Stimulated activated naive B cell treated with anti-CD40 and anti-IgM and Interleukin-4, amounts not matched to agents 10 μg/mL and 1 μg/mL and 100 μg/mL, for 72 hours (primary cell): ENCODE measurements around the gene BCAS3.

ENCODE experiments used
- ATAC-seq, 2 donors: fragments of 150-1000 bp; cut with Tn5 transposase; replicated peaks; 2 replicates each; pipeline ENCODE4 v1.10.0; 2021; ENCODE audit warnings: moderate library complexity in 1 of 2
- DNase-seq: peaks from one replicate; pipeline ENCODE4 v3.0.0; 2021
- H3K27ac Mint-ChIP-seq: one replicate; pipeline ENCODE4 v1.8.0; 2022; ENCODE audit warnings: mild to moderate bottlenecking, mixed read lengths
- H3K27me3 Mint-ChIP-seq, 2 donors: one replicate each; pipeline ENCODE4 v1.8.0; 2022; ENCODE audit warnings: mixed read lengths in 2 of 2
- H3K36me3 Mint-ChIP-seq, 2 donors: one replicate each; pipeline ENCODE4 v1.8.0; 2022; ENCODE audit warnings: mixed read lengths in 2 of 2, mild to moderate bottlenecking in 1 of 2
- H3K4me1 Mint-ChIP-seq, 2 donors: one replicate each; pipeline ENCODE4 v1.8.0; 2022; ENCODE audit warnings: mixed read lengths in 2 of 2, mild to moderate bottlenecking in 1 of 2
- H3K4me3 Mint-ChIP-seq, 2 donors: one replicate each; pipeline ENCODE4 v1.8.0; 2022; ENCODE audit warnings: mild to moderate bottlenecking in 2 of 2, mixed read lengths in 2 of 2, moderate library complexity in 1 of 2
- H3K9me3 Mint-ChIP-seq, 2 donors: one replicate each; pipeline ENCODE4 v1.8.0; 2022; ENCODE audit warnings: mixed read lengths in 2 of 2, mild to moderate bottlenecking in 1 of 2

BCAS3 gene

DNA sequence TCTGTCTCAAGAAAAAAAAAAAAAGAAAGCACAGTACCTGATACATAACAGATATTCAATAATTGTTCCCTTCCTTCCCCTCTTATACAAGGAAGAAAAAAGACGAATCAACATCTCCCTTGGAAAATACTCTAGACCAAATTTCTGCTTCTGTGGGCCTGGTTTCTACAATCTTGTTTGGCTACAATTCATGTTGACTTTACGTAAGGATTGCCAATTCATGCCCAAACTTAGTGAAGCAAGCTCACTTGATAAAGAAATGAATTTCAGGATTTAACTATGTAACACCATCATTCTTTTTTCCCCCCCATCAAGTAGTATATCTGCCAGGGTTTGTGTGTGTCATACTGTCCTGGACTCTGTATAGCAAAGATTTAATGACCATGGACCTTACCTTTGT is 587.7 kb downstream of the BCAS3 start:
- H3K27me3 Mint-ChIP-seq = no peaks in the 10 kb centered on the region
- no peak overlapping the region for H3K27ac Mint-ChIP-seq
- H3K9me3 Mint-ChIP-seq = peaks cover 0 to 2% of the 10 kb centered on the region in 2 donors
- H3K36me3 Mint-ChIP-seq = no peaks in the 10 kb centered on the region
- no peak overlapping the region for H3K4me3 Mint-ChIP-seq
- no peaks in the 10 kb centered on the region for H3K4me1 Mint-ChIP-seq
- ATAC-seq = no peak
- no peak for DNase-seq

DNA sequence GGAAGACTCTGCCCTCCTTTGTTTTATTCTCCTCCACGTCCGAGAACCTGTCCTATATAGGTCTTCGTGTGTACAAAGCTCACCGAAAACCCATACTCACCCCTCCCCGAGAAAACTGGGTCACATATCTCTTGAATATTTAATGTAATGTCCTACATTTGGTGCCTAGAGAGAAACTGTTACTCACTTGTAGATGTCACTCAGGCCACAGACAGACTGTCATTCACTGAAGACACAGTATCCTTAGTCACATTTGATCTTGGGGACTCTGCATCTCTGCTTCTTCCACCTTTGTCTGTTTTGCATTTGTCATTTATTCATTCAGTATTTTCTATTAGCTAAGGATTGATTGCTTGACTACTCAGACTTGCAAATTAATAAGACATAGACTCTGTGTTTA is 590.2 kb downstream of the BCAS3 start:
- DNase-seq = no peak
- Mint-ChIP-seq H3K9me3 (peaks cover 0 to 2% of the 10 kb centered on the region in 2 donors), H3K27me3 (no peaks in the 10 kb centered on the region), H3K4me3 (no peak overlapping the region), H3K4me1 (peaks cover 4 to 8% of the 10 kb centered on the region in 2 donors), H3K36me3 (no peaks in the 10 kb centered on the region), H3K27ac (no peak overlapping the region)
- no peak for ATAC-seq

DNA sequence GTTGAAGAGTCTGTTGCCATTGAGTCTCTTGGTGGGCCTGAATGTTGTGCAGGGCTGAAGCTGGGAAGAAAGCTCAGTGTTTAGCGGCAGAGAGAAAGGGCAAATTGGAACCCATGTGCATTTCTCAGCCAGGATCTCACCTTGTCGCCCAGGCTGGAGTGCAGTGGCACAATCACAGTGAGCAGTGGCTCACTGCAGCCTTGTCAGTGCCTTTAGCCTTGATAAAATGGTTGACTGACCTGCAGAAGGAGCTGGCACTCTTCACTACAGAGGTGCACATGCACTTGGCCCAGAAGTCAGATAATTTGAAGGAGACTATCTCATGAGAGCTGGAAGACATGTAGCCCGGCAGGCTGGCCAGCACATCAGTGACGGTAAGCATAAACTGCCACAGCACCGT is 597.7 kb downstream of the BCAS3 start:
- DNase-seq (no peak), ATAC-seq (no peak)
- no peaks in the 10 kb centered on the region for H3K27me3 Mint-ChIP-seq
- no peak overlapping the region for H3K4me3 Mint-ChIP-seq
- no peak overlapping the region for H3K27ac Mint-ChIP-seq
- peaks cover 15 to 34% of the 10 kb centered on the region in 2 donors for H3K4me1 Mint-ChIP-seq
- H3K9me3 Mint-ChIP-seq = no peaks in the 10 kb centered on the region
- H3K36me3 Mint-ChIP-seq = no peaks in the 10 kb centered on the region

DNA sequence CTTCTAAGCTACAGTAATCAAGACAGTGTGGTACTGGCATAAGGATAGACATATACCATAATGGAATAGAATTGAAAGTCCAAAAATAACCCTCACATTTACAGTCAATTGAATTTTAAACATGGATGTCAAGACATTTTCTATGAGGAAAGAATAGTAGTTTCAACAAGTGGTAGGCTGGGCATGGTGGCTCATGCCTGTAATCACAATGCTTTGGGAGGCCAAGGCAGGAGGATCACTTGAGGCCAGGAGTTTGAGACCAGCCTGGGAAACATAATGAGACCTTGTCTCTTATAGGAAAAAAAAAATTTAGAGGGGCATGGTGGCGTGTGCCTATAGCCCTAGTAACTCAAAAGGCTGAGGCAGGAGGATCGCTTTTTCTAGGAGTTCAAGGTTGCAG is 599.2 kb downstream of the BCAS3 start:
- H3K4me1 Mint-ChIP-seq = peaks cover 15 to 38% of the 10 kb centered on the region in 2 donors
- no peaks in the 10 kb centered on the region for H3K9me3 Mint-ChIP-seq
- no peak overlapping the region for H3K27ac Mint-ChIP-seq
- no peak for ATAC-seq
- no peak overlapping the region for H3K4me3 Mint-ChIP-seq
- DNase-seq = no peak
- H3K27me3 Mint-ChIP-seq = no peaks in the 10 kb centered on the region
- no peaks in the 10 kb centered on the region for H3K36me3 Mint-ChIP-seq

DNA sequence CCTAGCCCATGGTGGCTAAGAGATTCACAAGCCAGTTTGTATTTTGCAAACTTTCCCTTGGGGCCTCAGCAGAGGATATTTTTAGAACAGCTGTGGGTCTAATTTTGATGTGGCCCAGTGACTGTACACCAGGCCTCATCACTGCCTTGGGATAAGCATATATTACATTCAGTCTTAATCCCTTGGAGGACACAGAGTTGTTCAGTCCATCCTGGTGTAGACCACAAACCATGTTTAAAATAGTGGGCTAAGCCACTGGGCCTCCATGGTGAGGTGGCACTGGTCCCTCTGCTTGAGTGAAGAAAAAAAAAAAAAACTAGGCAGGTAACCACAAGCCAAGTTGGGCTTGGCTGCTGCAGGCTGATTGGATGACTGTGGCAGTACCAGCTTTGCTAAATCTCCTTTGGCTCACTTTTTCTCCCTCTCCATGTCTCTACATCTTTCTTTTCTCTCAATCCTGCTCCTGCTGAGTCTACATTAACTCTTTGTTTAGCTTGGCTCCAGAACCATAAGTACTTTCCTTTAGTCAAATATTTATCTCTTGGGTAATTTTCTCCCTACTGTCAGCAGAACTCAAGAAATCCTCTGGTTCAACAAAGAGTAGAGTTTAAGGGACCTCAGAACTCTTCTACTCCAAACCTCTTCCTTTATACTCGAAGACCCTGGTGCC is 602.0 kb downstream of the BCAS3 start:
- H3K36me3 Mint-ChIP-seq = peaks cover 7 to 9% of the 10 kb centered on the region in 2 donors
- H3K9me3 Mint-ChIP-seq = peaks cover 3 to 4% of the 10 kb centered on the region in 2 donors
- DNase-seq (peak; percentile 1), ATAC-seq (peak; percentile 51 to 65)
- peaks cover 11 to 32% of the 10 kb centered on the region in 2 donors for H3K4me1 Mint-ChIP-seq
- H3K4me3 Mint-ChIP-seq = no peak overlapping the region
- H3K27ac Mint-ChIP-seq = peak overlapping the region; percentile 47
- H3K27me3 Mint-ChIP-seq = no peaks in the 10 kb centered on the region

DNA sequence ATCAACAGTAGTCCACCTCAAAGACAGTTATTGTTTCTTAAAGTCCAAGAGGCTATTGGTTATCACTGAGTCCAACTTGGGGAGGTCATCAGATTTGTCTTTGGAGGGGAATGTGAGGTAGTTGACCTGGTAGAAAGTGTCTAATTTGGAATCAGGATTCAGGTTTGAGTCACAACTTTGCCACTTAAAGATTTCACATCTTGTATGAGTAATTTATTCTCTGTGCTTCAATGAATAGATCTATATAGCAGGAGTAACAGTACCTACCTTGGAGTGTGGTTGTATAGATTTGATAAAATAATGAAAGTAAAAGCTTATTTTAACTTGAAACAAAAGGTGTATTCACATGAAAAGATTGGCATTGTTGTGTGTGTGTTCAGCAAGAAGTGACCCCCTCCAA is 602.7 kb downstream of the BCAS3 start:
- Mint-ChIP-seq H3K4me1 (peaks cover 11 to 32% of the 10 kb centered on the region in 2 donors), H3K36me3 (peaks cover 7 to 10% of the 10 kb centered on the region in 2 donors), H3K9me3 (peaks cover 3 to 4% of the 10 kb centered on the region in 2 donors), H3K4me3 (no peak overlapping the region), H3K27ac (no peak overlapping the region), H3K27me3 (no peaks in the 10 kb centered on the region)
- peak; percentile 59 to 84 for ATAC-seq
- no peak for DNase-seq

DNA sequence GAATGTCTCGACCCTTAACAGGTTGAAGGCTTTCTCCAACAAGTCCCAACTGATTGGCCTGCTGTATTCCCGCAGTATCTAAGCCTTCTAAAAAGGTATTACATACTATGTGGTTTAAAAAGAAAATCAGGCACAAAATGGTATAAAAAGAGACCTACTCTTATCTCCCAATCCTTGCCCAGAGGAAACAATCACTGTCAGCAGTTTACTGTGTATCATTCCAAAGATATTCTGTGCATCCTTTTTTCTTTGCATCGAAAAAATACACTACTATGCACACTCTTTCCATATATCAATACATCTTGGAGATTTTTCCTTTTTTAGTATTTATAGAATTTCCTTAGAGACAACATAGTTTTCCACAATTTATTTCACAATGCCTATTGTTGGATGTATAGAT is 603.2 kb downstream of the BCAS3 start:
- peaks cover 3 to 4% of the 10 kb centered on the region in 2 donors for H3K9me3 Mint-ChIP-seq
- ATAC-seq (no peak), DNase-seq (no peak)
- peaks cover 11 to 32% of the 10 kb centered on the region in 2 donors for H3K4me1 Mint-ChIP-seq
- no peak overlapping the region for H3K27ac Mint-ChIP-seq
- H3K4me3 Mint-ChIP-seq = no peak overlapping the region
- H3K27me3 Mint-ChIP-seq = no peaks in the 10 kb centered on the region
- peaks cover 7 to 10% of the 10 kb centered on the region in 2 donors for H3K36me3 Mint-ChIP-seq

DNA sequence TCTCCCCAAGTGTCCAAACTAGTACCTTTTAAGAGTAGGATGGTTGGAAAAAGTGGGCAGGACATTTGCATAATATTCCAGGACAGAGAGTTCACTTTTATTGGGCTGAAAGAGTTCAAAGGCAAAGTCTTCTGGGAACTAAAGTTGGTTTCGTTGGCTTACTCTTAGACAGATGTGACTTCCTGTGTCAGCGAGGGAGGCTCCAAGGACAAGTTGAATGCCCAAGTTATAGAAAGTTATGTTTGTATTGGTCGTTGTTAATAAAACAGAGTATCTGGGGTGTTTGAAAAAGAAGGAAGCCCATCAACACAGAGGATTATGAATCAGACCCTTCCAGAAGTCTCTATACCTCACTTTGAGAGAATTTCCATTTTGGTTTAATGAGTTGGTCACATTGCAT is 604.7 kb downstream of the BCAS3 start:
- H3K4me1 Mint-ChIP-seq = peaks cover 11 to 32% of the 10 kb centered on the region in 2 donors
- no peaks in the 10 kb centered on the region for H3K27me3 Mint-ChIP-seq
- no peak overlapping the region for H3K27ac Mint-ChIP-seq
- H3K9me3 Mint-ChIP-seq = peaks cover 3 to 4% of the 10 kb centered on the region in 2 donors
- no peak overlapping the region for H3K4me3 Mint-ChIP-seq
- ATAC-seq (no peak), DNase-seq (no peak)
- H3K36me3 Mint-ChIP-seq = peaks cover 7 to 10% of the 10 kb centered on the region in 2 donors

DNA sequence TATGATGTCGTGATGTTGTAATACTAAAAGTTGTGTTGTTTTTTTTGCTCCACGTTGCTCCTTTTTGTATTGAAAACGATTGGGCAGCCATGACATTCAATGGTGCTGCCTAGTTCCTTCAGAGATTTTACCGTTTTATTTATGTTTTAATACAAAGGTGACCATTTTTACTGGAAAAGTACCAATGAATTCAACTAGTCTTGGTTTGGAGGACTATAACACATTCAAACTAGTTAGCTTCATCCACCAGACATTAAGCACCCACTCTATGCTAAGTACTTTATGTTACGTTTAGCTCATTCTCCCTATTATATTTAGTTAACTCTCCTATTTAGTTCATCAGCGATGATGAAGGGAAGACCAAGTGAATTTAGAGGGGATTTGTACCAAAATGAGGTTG is 605.4 kb downstream of the BCAS3 start:
- Mint-ChIP-seq H3K4me3 (no peak overlapping the region), H3K36me3 (peaks cover 7 to 10% of the 10 kb centered on the region in 2 donors), H3K9me3 (peaks cover 3 to 4% of the 10 kb centered on the region in 2 donors), H3K27ac (no peak overlapping the region), H3K4me1 (peaks cover 11 to 32% of the 10 kb centered on the region in 2 donors), H3K27me3 (no peaks in the 10 kb centered on the region)
- DNase-seq (no peak), ATAC-seq (no peak)

DNA sequence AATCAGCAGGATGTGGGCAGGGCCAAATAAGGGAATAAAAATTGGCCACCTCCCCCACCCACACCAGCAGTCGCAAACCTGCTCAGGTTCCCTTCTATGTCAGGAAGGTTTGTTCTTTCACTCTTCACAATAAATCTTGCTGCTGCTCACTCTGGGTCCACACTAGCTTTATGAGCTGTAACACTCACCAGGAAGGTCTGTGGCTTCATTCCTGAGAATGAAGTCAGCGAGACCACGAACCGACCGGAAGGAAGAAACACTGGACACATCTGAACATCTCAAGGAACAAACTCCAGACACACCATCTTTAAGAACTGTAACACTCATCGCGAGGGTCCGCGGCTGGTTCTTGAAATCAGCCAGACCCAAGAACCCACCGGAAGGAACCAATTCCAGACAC is 606.5 kb downstream of the BCAS3 start:
- Mint-ChIP-seq H3K36me3 (peaks cover 7 to 10% of the 10 kb centered on the region in 2 donors), H3K27ac (no peak overlapping the region), H3K9me3 (peaks cover 3 to 4% of the 10 kb centered on the region in 2 donors), H3K27me3 (no peaks in the 10 kb centered on the region), H3K4me1 (peaks cover 9 to 24% of the 10 kb centered on the region in 2 donors), H3K4me3 (no peak overlapping the region)
- ATAC-seq = no peak
- DNase-seq = no peak

DNA sequence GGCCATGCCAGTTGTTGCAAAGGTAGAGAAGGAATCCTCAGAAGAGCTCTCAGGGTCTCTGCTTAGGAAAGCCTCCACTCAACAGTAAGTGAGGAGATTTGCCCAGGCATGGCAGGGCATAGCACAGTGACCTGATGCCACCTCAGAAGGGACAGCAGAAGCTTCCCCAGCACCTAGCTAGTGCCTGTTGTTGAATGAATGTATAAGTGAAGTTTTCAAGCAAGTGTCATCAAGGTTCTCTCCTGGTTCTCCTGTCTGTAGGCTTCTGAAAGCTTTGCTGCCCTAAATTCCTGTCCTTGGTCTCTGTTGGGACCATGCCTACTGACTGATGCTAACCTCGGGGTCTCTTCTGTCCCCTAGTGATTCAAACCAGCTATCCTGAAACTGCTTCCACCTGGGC is 607.1 kb downstream of the BCAS3 start:
- Mint-ChIP-seq H3K36me3 (peaks cover 7 to 10% of the 10 kb centered on the region in 2 donors), H3K27me3 (no peaks in the 10 kb centered on the region), H3K9me3 (peaks cover 3 to 4% of the 10 kb centered on the region in 2 donors), H3K4me3 (no peak overlapping the region), H3K4me1 (peaks cover 6 to 18% of the 10 kb centered on the region in 2 donors), H3K27ac (no peak overlapping the region)
- no peak for DNase-seq
- ATAC-seq = no peak

DNA sequence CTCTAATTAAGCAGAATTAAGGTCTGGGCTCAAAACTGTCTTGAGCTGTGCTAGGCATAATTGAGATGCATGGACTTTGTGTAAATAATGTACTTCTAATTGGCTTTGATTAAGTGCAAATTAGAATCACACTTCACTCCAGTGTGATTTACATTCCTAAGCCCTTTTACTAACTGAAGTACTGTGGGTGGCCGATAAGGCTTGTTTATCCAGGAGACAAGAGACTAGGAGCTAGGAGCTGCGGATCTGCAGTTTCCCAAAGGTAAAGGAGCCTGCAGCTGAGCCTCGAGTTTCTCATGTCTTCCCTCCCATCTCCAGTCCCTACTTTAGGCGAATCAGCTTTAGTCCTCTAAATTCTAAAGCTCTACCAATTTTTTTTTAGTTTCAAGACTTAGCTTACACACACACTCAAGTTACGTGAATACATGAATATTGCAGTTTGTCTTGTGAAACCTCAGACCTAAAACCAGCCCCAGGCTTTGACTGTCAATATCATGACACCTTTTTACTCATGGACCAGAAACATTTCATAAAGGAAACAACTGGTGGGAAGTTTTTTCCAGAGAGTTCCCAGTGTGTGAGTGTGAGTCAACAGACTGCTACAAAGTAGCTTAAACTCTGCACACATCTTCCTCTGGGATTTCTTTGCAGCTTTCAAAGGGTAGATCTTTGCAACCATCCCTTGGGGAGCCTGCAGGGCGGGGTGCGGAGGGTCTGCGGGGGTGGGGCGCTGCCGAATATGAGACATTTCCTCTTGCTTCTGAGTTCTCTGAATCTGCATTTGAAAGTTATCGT is 608.1 kb downstream of the BCAS3 start:
- H3K27me3 Mint-ChIP-seq = no peaks in the 10 kb centered on the region
- H3K4me3 Mint-ChIP-seq = no peak overlapping the region
- DNase-seq (no peak), ATAC-seq (no peak)
- peaks cover 0 to 9% of the 10 kb centered on the region in 2 donors for H3K4me1 Mint-ChIP-seq
- peaks cover 3 to 4% of the 10 kb centered on the region in 2 donors for H3K9me3 Mint-ChIP-seq
- peaks cover 7 to 10% of the 10 kb centered on the region in 2 donors for H3K36me3 Mint-ChIP-seq
- no peak overlapping the region for H3K27ac Mint-ChIP-seq

DNA sequence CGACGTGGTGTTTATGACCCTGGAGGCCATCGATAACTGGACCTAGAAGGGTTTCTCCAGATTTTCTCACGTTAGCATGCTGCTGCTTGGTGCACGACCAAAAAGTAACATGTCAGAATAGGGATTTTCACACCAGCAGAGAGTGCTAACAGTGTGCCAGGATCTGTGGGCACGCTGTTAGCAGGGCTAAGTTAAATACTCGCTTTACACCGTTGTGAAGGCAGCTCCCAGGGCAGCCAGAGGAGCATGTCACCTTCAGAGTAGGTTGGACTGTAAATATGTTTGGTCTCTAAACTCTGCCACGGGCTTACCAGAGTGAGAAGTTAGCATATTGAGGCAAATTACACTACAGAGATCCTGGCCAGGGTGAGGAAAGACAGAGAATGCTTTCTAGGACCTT is 608.8 kb downstream of the BCAS3 start:
- no peak for ATAC-seq
- Mint-ChIP-seq H3K4me3 (no peak overlapping the region), H3K27ac (no peak overlapping the region), H3K27me3 (no peaks in the 10 kb centered on the region), H3K4me1 (peaks cover 0 to 9% of the 10 kb centered on the region in 2 donors), H3K9me3 (peaks cover 3 to 4% of the 10 kb centered on the region in 2 donors), H3K36me3 (peaks cover 7 to 10% of the 10 kb centered on the region in 2 donors)
- no peak for DNase-seq

DNA sequence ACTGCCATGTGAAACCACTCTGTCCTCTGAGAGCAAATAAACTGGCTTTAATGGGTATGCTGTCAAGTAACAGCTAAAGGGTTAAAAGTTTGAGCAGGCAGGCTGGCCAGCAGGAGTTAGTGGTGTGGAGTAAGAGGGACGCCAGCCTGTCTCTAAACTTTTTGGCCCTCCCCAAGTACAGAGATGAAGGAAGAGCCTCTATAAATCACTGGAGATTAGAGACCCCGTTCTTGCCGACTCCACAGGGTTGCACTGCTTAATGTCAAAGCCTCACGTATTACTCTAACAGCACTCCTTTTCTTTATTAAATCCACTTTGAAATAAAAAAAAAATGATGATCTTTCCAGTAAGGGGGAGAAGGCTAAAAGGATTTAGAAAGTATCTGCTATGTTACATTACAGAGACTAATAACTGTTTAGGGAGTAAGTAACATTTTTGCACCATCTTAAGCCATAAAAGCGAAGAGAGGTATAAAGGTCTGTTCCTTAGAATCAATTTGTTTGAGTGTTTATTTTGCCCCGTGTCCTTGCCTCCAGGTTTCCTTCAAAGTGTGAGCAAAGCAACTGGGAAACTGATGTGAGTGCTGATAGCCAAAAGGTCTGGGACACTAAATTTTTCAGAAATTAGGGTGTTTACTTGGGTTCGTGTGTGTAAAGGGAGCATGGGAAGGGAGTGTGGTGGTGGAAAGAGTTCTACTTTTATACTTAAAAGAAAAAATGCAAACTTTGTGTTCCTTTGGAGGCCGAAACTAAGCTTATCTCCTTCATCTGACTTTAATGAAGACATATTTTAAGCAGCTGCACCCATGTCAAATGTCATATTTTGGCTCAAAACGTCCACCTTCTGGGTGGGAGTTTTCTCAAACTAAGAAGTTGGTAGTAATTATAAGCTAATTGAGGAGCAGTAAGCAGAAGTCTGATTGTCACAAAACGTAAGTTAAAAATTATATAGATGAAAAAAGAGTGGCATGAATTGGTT is 612.0 kb downstream of the BCAS3 start:
- H3K4me1 Mint-ChIP-seq = no peaks in the 10 kb centered on the region
- H3K9me3 Mint-ChIP-seq = no peaks in the 10 kb centered on the region
- no peak overlapping the region for H3K27ac Mint-ChIP-seq
- H3K36me3 Mint-ChIP-seq = peaks cover 0 to under 1% of the 10 kb centered on the region in 2 donors
- DNase-seq (no peak), ATAC-seq (no peak)
- H3K27me3 Mint-ChIP-seq = no peaks in the 10 kb centered on the region
- no peak overlapping the region for H3K4me3 Mint-ChIP-seq
